Pons (tissue), 1 donor: ENCODE data around the gene MACROD1.

Experiments
- DNase-seq: peaks from one replicate; pipeline ENCODE4 v3.0.0-alpha.2; 2016; ENCODE audit warnings: low spot score

MACROD1 gene

DNA sequence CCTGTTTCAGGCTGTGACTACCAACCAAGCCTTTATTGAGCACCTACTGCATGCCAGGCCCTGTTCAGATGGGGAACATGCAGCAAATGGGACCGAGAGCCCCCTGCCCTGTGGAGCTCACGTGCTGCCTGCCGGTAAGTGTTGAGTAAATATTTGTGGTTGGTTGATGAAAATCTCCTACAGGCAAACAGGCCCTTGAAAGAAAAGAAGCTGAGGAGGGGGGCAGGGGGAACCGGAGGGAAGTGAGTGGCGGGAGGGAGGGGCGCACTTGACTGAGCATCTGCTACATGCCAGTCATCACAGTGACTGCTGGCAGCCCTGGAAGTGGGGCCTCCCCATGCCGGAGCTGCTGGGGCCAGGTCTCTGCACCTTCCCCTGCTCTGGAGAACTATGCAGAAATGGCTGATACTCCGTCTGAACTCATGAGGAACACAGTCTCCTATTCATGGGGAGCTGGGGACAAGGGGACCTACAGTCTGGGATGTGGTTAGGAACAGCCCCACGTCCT lies 34.2 kb downstream of the MACROD1 start:
- no peak for DNase-seq

- DNase-seq = no peak
Observed at GRCh38 chr11:64130618-64131017, 35.3 kb downstream of the MACROD1 start.

- DNase-seq = no peak
Observed at GRCh38 chr11:64129403-64129802, 36.5 kb downstream of the MACROD1 start.

- DNase-seq = no peak
Observed at GRCh38 chr11:64128255-64129006, 37.5 kb downstream of the MACROD1 start.

DNA sequence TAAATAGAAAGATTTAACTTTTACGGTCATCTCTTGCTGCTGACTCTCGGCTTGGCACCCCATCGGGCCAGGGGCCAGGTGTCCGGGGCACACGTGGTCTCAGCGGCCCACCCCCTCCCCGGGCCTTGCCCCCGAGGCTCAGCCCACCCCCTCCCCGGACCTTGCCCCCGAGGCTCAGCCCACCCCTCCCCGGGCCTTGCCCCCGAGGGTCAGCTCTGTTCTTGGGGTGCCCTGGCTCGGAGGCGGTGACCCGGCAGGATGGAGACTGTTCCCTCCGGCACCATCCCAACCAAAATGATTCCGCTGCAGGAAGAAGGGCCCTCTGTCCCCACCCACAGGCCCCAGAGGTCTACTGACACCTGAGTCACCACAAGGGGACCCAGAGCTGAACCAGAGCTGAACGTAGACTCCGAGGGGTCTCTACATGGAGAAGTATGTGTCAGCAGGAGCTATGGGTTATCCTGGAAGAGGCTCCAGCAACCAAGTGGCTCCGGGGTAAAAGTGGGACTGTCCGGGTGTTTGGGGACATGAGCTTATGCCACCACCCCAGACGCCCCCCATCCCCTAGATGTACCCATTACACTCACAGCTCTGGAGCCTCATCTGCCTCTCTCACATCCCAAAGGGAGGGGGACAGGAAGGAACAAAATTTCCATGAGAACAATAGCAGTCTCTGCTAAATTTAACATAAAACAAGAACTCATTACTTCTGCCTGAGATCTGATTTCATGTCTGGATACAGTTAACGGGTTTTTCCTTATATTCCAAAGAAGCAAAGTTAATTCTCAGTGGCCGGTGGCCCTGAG lies 38.4 kb downstream of the MACROD1 start:
- no peak for DNase-seq

GRCh38 chr11:64126796-64127195 lies 39.1 kb downstream of the MACROD1 start:
- DNase-seq = no peak

DNA sequence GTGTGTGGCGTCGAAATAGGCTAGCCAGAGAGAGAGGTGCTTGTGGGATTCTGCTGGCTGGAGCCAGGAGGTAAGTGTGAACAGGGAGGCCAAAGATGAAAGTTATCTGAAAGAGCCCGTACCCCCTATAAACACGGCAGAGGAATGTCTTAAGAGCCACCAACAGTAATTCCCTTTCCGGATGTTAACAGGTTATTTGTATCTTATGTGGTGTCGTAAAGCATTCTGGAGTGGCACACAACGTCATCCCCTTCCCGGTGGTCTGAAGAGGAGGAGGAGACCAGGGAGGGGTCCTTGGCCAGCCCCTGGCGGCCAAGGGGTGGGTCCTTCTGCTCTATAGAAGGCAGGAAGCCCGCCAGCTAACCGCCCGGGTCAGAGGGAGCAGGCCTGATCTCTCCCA lies 39.5 kb downstream of the MACROD1 start:
- no peak for DNase-seq

DNA sequence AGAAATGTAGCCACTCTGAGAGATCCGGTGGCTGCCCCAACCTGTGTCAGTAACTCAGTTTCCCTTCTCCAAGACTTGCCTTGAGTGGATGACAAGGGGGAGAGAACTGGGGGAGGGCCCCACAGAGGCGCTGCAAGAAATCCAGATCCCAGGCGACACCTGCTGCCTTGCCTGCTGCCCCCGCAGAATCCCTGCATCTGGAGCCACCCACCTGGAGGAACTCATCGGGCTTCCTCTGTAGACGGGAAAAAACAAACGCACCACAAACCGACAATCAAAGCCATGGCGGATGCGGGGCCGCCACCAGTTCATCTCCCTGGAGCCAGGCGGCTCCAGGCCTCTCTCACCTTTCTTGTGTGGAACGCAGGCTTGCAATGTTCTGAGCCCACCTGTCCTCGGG lies 40.2 kb downstream of the MACROD1 start:
- DNase-seq = no peak

- no peak for DNase-seq
Observed at GRCh38 chr11:64124147-64124546, 41.8 kb downstream of the MACROD1 start.

- DNase-seq = no peak
Observed at GRCh38 chr11:64123679-64124078, 42.2 kb downstream of the MACROD1 start.

- DNase-seq = no peak
Observed at GRCh38 chr11:64122411-64123410, 43.2 kb downstream of the MACROD1 start.

- no peak for DNase-seq
Observed at GRCh38 chr11:64121663-64122410, 44.1 kb downstream of the MACROD1 start.

DNA sequence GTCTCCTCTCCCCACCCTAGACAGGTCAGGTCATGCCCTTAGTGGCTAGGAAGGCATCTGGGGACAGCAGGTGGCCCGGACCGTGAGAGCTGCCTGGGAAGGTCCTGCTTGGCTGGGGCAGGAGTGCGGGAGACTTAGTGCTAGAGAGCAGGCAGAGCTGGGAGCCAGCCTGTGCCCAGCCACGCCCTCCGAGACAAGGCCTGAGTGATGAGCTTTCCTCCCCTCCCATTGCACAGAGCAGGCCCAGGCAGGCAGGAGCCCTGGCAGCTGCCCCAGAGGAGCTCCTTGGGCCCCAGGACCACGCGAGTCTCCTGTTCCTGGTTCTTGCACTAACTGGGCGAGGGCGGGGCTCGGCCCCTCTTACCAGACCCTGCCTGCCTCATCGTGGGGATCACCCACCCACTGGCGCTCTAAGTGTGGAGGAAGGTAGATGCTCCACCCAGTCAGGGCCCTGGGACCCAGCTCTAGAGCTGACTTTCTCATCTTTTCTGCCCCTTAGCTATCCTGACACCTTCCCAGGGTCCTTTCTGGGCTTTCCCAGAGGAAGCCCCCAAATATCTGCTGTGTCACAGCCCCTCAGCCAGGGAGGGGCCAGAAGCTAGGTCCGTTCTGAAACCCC lies 44.9 kb downstream of the MACROD1 start:
- DNase-seq = peak; percentile 41

GRCh38 chr11:64119700-64120099 lies 46.2 kb downstream of the MACROD1 start:
- DNase-seq = no peak

DNA sequence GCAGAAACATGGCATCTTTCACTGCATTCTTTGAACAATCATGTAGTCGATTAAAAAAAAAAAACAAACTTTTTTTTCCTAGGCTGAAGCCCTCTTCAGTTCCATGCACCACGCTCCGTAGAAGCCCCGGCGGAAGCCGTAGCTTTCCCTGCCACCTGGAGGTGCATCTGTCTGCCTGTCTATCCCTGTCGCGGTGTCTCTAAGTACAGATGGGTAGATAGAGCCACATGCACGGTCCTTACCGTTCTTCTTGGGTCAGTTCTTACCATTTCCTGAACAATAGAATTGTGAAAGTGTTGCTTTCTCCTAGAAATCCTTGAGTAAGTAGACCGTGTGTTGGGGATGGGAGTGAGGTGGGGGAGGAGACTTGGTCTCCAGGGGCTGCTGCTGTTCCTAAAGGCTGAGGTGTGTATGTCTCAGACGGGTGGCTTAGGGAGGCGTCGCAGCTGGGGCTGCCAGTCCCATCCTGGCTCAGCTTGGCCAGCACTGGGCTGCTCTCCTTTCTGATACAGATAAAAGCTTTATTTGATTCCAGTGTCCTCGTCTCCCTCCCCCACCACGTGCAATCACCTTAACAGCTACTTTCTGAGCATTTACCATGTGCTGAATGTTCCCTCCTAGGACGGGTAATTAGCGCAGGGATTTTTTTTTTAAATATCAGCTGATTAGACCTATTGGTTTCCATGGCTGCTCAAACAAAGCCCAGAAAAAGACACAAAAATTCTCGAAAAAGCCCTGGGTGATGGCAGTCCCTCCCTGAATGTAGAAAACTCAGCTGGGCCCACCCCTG lies 46.8 kb downstream of the MACROD1 start:
- no peak for DNase-seq

- no peak for DNase-seq
Observed at GRCh38 chr11:64117763-64118459, 48.0 kb downstream of the MACROD1 start.

DNA sequence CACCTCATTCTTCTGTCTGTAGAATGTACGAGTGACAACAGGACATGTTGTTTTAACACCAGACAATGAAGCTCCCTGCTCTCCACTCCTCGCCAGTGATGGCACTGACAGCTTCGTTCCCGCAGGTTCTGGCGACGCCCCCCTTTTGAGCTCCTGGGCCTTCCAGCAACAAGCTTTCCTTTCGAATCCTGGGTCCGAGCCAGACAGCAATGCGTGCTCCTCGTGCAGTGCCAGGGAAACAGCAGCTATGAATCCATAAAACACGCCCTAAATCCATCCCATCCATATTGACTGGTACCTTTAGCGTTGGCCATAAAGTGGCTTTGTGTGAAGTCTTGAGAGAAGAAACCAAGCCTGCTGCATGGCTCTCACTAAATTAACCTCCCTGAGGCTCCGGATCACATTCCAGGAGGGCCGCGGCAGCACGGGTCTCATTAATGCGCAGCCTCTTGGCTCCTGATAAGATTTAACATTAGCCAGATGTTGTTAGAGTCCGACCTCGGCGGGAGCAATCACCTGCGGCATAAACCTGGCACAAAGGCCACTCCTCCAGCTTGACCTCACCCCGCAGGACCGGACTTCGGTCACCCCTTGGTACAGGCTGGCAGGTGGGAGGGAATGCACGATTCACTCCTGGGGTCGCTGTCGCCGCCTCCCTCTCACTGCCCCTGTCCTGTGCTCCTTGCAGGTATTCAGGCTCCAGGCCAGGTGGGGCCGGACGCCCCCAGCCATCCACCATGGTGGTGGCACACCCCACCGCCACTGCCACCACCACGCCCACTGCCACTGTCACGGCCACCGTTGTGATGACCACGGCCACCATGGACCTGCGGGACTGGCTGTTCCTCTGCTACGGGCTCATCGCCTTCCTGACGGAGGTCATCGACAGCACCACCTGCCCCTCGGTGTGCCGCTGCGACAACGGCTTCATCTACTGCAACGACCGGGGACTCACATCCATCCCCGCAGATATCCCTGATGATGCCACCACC lies 50.1 kb downstream of the MACROD1 start:
- no peak for DNase-seq

- DNase-seq = no peak
Observed at GRCh38 chr11:64114231-64114630, 51.7 kb downstream of the MACROD1 start.
